H1 (cell line): Measurements from ENCODE around the gene PRC1. TPM values are rescaled to one million over a fixed set of nuclear protein-coding genes. Genes with fewer than 3 reads are reported as not detected.
A peak's percentile ranks its signal among the peaks of the same experiment; 100 is the strongest.

Experiments used
- CTCF ChIA-PET: fragments of 300-600 bp; sonication (Branson Sonifier 250); formaldehyde crosslinking; loops from one replicate; lab custom pipeline; 2021; ENCODE audit not compliant: partially characterized antibody; lab: Charles Lee
- POLR2A ChIA-PET: fragments of 300-600 bp; sonication (Branson Sonifier 250); formaldehyde crosslinking; loops from one replicate; lab custom pipeline; 2021; ENCODE audit warnings: inconsistent platforms; ENCODE audit not compliant: partially characterized antibody; lab: Charles Lee
- DNase-seq, 2 experiments: peaks; one replicate each; pipeline versions ENCODE4 v3.0.0 to v3.0.0-alpha.2; 2010 to 2022; ENCODE audit warnings: low spot score in 2 of 2, low read depth in 1 of 2, mixed read lengths in 1 of 2
- FAIRE-seq: peaks from 2 replicates; lab custom pipeline; 2011; peaks lifted over from hg19 to GRCh38; lab: Jason Lieb, UNC
- H2AFZ ChIP-seq: 2 replicates; pipeline ENCODE4 v1.8.1; 2012; ENCODE audit warnings: low read length, inconsistent platforms
- H2AK5ac ChIP-seq: 2 replicates; pipeline ENCODE4 v1.6.1; 2013; ENCODE audit warnings: low read depth, low read length
- H2BK120ac ChIP-seq: replicated peaks from 2 replicates; pipeline ENCODE3; 2013; ENCODE audit warnings: low read depth, low read length, inconsistent platforms
- H2BK12ac ChIP-seq: 2 replicates; pipeline ENCODE4 v1.6.1; 2013; ENCODE audit warnings: low read depth, low read length
- H2BK15ac ChIP-seq: 2 replicates; pipeline ENCODE4 v1.6.1; 2013; ENCODE audit warnings: low read length
- H2BK20ac ChIP-seq: 2 replicates; pipeline ENCODE4 v1.6.1; 2013; ENCODE audit warnings: low read length
- H2BK5ac ChIP-seq: 2 replicates; pipeline ENCODE4 v1.6.1; 2013; ENCODE audit warnings: low read depth, low read length
- H3K14ac ChIP-seq: 2 replicates; pipeline ENCODE4 v1.6.1; 2013; ENCODE audit warnings: inconsistent platforms; ENCODE audit not compliant: insufficient read length
- H3K18ac ChIP-seq: 2 replicates; pipeline ENCODE4 v1.6.1; 2013; ENCODE audit warnings: low read length; ENCODE audit errors: extremely low read depth
- H3K23ac ChIP-seq: 2 replicates; pipeline ENCODE4 v1.6.1; 2013; ENCODE audit warnings: inconsistent platforms; ENCODE audit not compliant: insufficient read length
- H3K23me2 ChIP-seq: 2 replicates; pipeline ENCODE4 v1.6.1; 2013; ENCODE audit warnings: low read depth, low read length
- H3K27ac ChIP-seq: 2 replicates; pipeline ENCODE4 v1.6.1; 2011; ENCODE audit warnings: low read depth, low read length, inconsistent platforms
- H3K27me3 ChIP-seq, 4 experiments: replicated peaks in 1 of 4; 1 replicate in 1 of 4; 2 replicates in 3 of 4; pipeline versions ENCODE4 v1.6.1 to v1.8.1; 2011 to 2013; ENCODE audit warnings: low read length in 3 of 4, mild to moderate bottlenecking in 3 of 4, inconsistent platforms in 2 of 4, mixed read lengths in 2 of 4, moderate library complexity in 1 of 4; ENCODE audit not compliant: control insufficient read depth in 3 of 4, insufficient read depth in 3 of 4; ENCODE audit errors: extremely low read depth in 1 of 4
- H3K36me3 ChIP-seq, 4 experiments: 2 replicates each; pipeline versions ENCODE4 v1.6.1 to v1.8.1; 2011 to 2013; ENCODE audit warnings: mild to moderate bottlenecking in 4 of 4, low read length in 3 of 4, moderate library complexity in 2 of 4, control low read depth in 1 of 4, inconsistent platforms in 1 of 4; ENCODE audit not compliant: insufficient read depth in 4 of 4, control insufficient read depth in 2 of 4
- H3K4ac ChIP-seq: replicated peaks from 2 replicates; pipeline ENCODE3; 2013; ENCODE audit warnings: low read length, low read depth, mixed read lengths, inconsistent platforms; ENCODE audit not compliant: insufficient read length
- H3K4me1 ChIP-seq, 4 experiments: replicated peaks in 1 of 4; 1 replicate in 1 of 4; 2 replicates in 3 of 4; pipeline versions ENCODE4 v1.6.1 to v1.8.1; 2011 to 2013; ENCODE audit warnings: low read length in 3 of 4, inconsistent platforms in 2 of 4, mixed read lengths in 1 of 4; ENCODE audit not compliant: insufficient read depth in 4 of 4, control insufficient read depth in 3 of 4
- H3K4me2 ChIP-seq, 2 experiments: 2 replicates each; pipeline versions ENCODE4 v1.6.1 to v1.8.1; 2011 to 2013; ENCODE audit warnings: low read depth in 2 of 2, low read length in 2 of 2, control low read depth in 1 of 2, inconsistent platforms in 1 of 2, mild to moderate bottlenecking in 1 of 2; ENCODE audit not compliant: insufficient read depth in 1 of 2
- H3K4me3 ChIP-seq, 4 experiments: fragments of 200-600, 300-600 bp in 1 of 4; sonication (generic), shearing (Covaris generic), sonication (Bioruptor Twin) in 1 of 4; 2 replicates each; pipeline versions ENCODE4 v1.5.1 to v1.8.1; 2011 to 2016; ENCODE audit warnings: low read length in 4 of 4, low read depth in 3 of 4, control low read depth in 2 of 4, inconsistent platforms in 2 of 4, mild to moderate bottlenecking in 2 of 4, mixed read lengths in 1 of 4, moderate library complexity in 1 of 4; ENCODE audit not compliant: insufficient read depth in 2 of 4; ENCODE audit errors: extremely low read depth in 1 of 4
- H3K56ac ChIP-seq: replicated peaks from 2 replicates; pipeline ENCODE3; 2013; ENCODE audit warnings: low read depth, mild to moderate bottlenecking, mixed read lengths, low read length, inconsistent platforms; ENCODE audit not compliant: insufficient read length
- H3K79me1 ChIP-seq: 2 replicates; pipeline ENCODE4 v1.6.1; 2013; ENCODE audit warnings: low read depth, low read length, control low read depth
- H3K79me2 ChIP-seq, 2 experiments: 2 replicates each; pipeline versions ENCODE4 v1.6.1 to v1.8.1; 2012 to 2013; ENCODE audit warnings: low read length in 2 of 2, mild to moderate bottlenecking in 2 of 2, inconsistent platforms in 1 of 2; ENCODE audit not compliant: insufficient read depth in 2 of 2, control insufficient read depth in 1 of 2
- H3K9ac ChIP-seq, 4 experiments: replicated peaks in 1 of 4; 1 replicate in 1 of 4; 2 replicates in 3 of 4; pipeline versions ENCODE4 v1.6.1 to v1.8.1; 2011 to 2013; ENCODE audit warnings: low read depth in 3 of 4, low read length in 3 of 4, control low read depth in 2 of 4, mild to moderate bottlenecking in 2 of 4, moderate library complexity in 2 of 4, inconsistent platforms in 1 of 4; ENCODE audit errors: extremely low read depth in 1 of 4
- H3K9me3 ChIP-seq, 2 experiments: 2 replicates each; pipeline versions ENCODE4 v1.6.1 to v1.8.1; 2012 to 2013; ENCODE audit warnings: mild to moderate bottlenecking in 2 of 2, moderate library complexity in 2 of 2, control low read depth in 1 of 2, inconsistent platforms in 1 of 2, low read depth in 1 of 2, low read length in 1 of 2, mixed read lengths in 1 of 2; ENCODE audit not compliant: insufficient read depth in 2 of 2
- H4K20me1 ChIP-seq, 2 experiments: replicated peaks in 1 of 2; 2 replicates each; pipeline versions ENCODE3 to v1.8.1; 2011 to 2013; ENCODE audit warnings: inconsistent platforms in 2 of 2, low read length in 2 of 2, mild to moderate bottlenecking in 1 of 2; ENCODE audit not compliant: insufficient read depth in 2 of 2, control insufficient read depth in 1 of 2
- H4K5ac ChIP-seq: 2 replicates; pipeline ENCODE4 v1.6.1; 2013; ENCODE audit warnings: low read length, low read depth, mixed read lengths, inconsistent platforms; ENCODE audit not compliant: insufficient read length
- H4K8ac ChIP-seq: 2 replicates; pipeline ENCODE4 v1.8.0; 2013; ENCODE audit warnings: mild to moderate bottlenecking, moderate library complexity, low read length, inconsistent platforms; ENCODE audit not compliant: insufficient read depth; ENCODE audit errors: extremely low read depth
- H4K91ac ChIP-seq: replicated peaks from 2 replicates; pipeline ENCODE3; 2013; ENCODE audit warnings: low read length, mixed read lengths, inconsistent platforms; ENCODE audit not compliant: insufficient read length
- GABPA ChIP-seq: IDR thresholded peaks from 2 replicates; pipeline ENCODE4 v1.6.1; 2011; ENCODE audit warnings: mild to moderate bottlenecking, low read length, moderate library complexity, borderline replicate concordance; ENCODE audit not compliant: insufficient read depth
- JUN ChIP-seq: IDR thresholded peaks from 2 replicates; pipeline ENCODE4 v1.6.1; 2011; ENCODE audit warnings: low read depth, mild to moderate bottlenecking, improper control_type of control experiment, low read length
- NANOG ChIP-seq: IDR thresholded peaks from 2 replicates; pipeline ENCODE4 v1.6.1; 2011; ENCODE audit warnings: low read length, low read depth, mild to moderate bottlenecking, inconsistent platforms; ENCODE audit not compliant: insufficient read depth, poor library complexity, severe bottlenecking
- POLR2AphosphoS5 ChIP-seq: IDR thresholded peaks from 2 replicates; pipeline ENCODE4 v1.6.1; 2011; ENCODE audit warnings: low read depth, low read length
- RXRA ChIP-seq: IDR thresholded peaks from 2 replicates; pipeline ENCODE4 v1.6.1; 2011; ENCODE audit warnings: low read depth, mild to moderate bottlenecking, low read length, moderate library complexity; ENCODE audit not compliant: insufficient read depth
- TCF12 ChIP-seq: IDR thresholded peaks from 2 replicates; pipeline ENCODE4 v1.6.1; 2011; ENCODE audit warnings: low read depth, mild to moderate bottlenecking, low read length
- TEAD4 ChIP-seq: IDR thresholded peaks from 2 replicates; pipeline ENCODE4 v1.6.1; 2012; ENCODE audit warnings: low read depth, low read length, inconsistent platforms, mixed read lengths
- WGBS, 2 experiments: shearing (Covaris generic) in 1 of 2; methylation state at CpG; one replicate each; pipeline versions ENCODE4 v1.1.6 to v1.1.7; 2013 to 2015; ENCODE audit warnings: low lambda C conversion rate in 2 of 2, mixed read lengths in 2 of 2, inconsistent platforms in 1 of 2, low coverage in 1 of 2, missing lambda C conversion rate in 1 of 2; ENCODE audit not compliant: insufficient replicate concordance in 2 of 2, insufficient coverage in 1 of 2, insufficient read length in 1 of 2; ENCODE audit errors: extremely low coverage in 1 of 2, missing lambda C conversion rate in 1 of 2; 5-methylcytosine and 5-hydroxymethylcytosine counted together
- polyA plus RNA-seq, 7 experiments: library from polyadenylated mRNA; depleted of rRNA in 3 of 7; stranded (reverse) in 5 of 7; unstranded in 2 of 7; fragments of >200 nt in 5 of 7; fragments of 200-250 nt in 2 of 7; gene quantifications; 1 replicate in 5 of 7; 2 replicates in 1 of 7; 4 replicates in 1 of 7; pipeline versions ENCODE4 v1.2.1 to v1.2.3, GENCODE V29; 2011 to 2013; ENCODE audit warnings: missing spikeins in 2 of 7, mixed read lengths in 2 of 7
- total RNA-seq: library from RNA; stranded (reverse); fragmentation: NEBNext Ultra II Directional; extraction: Animal tissue kit (Norgen Biotek cat#: 25700); gene quantifications from 2 replicates; pipeline ENCODE4 v1.2.1, GENCODE V29; 2021
- TF ChIP-seq, protein P1 (sequence below), 3 experiments: IDR thresholded peaks; 1 replicate in 2 of 3; 2 replicates in 1 of 3; pipeline versions ENCODE4 v1.5.1 to v1.6.1; 2011; ENCODE audit warnings: low read length in 3 of 3, mild to moderate bottlenecking in 3 of 3, inconsistent platforms in 2 of 3, low read depth in 1 of 3, moderate library complexity in 1 of 3; ENCODE audit not compliant: insufficient read depth in 1 of 3; ENCODE audit errors: control extremely low read depth in 1 of 3

Gene PRC1
- total and polyA plus RNA-seq, 2 of the 8 experiments (the other 6 are each of a cell fraction or from before 2014, with no cell fraction given) = 90.7 to 181 TPM

DNA sequence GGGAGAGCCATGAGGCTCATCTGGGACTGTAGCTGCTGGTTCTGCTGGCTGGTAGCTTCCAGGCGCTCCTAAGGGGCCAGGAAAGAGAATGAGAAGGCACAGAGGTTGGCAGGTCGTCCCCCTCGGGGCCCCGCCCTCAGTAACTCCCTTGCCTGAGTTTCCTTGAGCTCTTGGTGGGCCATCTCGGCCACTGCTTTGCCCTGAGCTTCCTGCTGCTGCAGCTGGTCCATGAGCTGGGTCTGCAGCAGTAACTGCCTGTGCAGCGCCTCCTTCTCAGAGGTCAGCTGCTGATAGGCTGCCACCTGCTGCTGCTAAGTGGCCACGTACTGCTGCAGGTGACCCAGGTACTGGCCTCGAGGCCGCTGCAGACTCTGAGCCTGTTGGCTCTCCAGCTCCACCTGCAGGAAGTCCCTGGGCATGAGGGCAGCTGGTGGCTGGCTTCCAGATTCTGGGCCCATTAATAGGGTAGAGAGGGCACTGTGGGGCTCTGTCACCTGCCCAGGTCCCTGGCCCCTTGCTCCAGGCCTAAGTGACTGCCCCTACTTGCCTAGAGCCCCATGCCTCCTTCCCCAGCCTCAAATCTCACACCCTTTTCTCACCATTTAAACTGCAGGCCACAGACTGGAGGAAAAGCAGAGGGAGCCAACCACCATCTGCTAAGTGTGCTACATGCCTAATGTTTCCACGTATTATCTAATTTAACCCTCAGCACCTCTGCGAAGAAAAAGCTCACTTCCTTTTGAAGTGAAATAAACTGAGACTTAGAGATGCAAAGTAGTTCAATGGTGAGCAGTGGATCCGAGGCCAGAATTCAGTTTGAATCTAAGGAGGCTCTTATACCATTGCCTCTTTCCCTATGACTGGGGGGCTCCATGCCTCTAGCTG lies 38.8 kb upstream of the PRC1 start:
- H3K4me2 ChIP-seq = peak overlapping the region in 1 of 2 experiments; percentile 40; a peak in 3 of 4 replicates
- no peak overlapping the region for H3K4ac ChIP-seq
- no peaks in the 10 kb centered on the region for H3K79me2 ChIP-seq
- no peak overlapping the region for H3K27ac ChIP-seq
- H2BK20ac ChIP-seq = no peak overlapping the region
- no peaks in the 10 kb centered on the region for H3K36me3 ChIP-seq
- DNase-seq (peak; percentile 82 to 94), FAIRE-seq (no peak)
- H2BK120ac ChIP-seq = no peak overlapping the region
- ChIA-PET CTCF (interaction anchor here (0.6 to 6.6 kb wide), 48 partner anchors 8 to 1577 kb away, joined by 3 to 47 read pairs (median 4); partner anchors contain the start of genes HDDC3, MAN2A2, PRC1 and RCCD1), POLR2A (interaction anchor here (1.2 to 1.9 kb wide), 4 partner anchors 11 to 78 kb away, joined by 4 to 11 read pairs (median 8); partner anchors contain the start of genes RCCD1 and VPS33B)
- no peak overlapping the region for H2AK5ac ChIP-seq
- H3K9ac ChIP-seq = no peak overlapping the region
- 43% methylated on average over 12 of the region's 12 CpGs; no CpG with 5 or more reads in 1 of the 2 experiments for WGBS, 2 experiments
- no peaks in the 10 kb centered on the region for H3K9me3 ChIP-seq
- H4K8ac ChIP-seq = no peak overlapping the region
- no peak overlapping the region for H3K18ac ChIP-seq
- no peaks in the 10 kb centered on the region for H3K79me1 ChIP-seq
- no peak overlapping the region for H4K91ac ChIP-seq
- H3K23me2 ChIP-seq = no peaks in the 10 kb centered on the region
- H2AFZ ChIP-seq = peak overlapping the region; percentile 89
- peaks cover 0 to 3% (median 1%) of the 10 kb centered on the region in 4 experiments; a peak in 3 of 7 replicates for H3K4me1 ChIP-seq
- H2BK15ac ChIP-seq = no peak overlapping the region
- H4K20me1 ChIP-seq = no peaks in the 10 kb centered on the region
- no peaks in the 10 kb centered on the region; a peak in 1 of 7 replicates for H3K27me3 ChIP-seq
- no peak overlapping the region for H4K5ac ChIP-seq
- no peak overlapping the region for H3K14ac ChIP-seq
- no peak overlapping the region for H2BK5ac ChIP-seq
- H2BK12ac ChIP-seq = no peak overlapping the region
- no peak overlapping the region for H3K23ac ChIP-seq
- H3K4me3 ChIP-seq = 0 out of 8 replicates have a peak overlapping the region, but pooled peaks of 1 of the 4 experiments have one; percentile 7
- no peak overlapping the region for H3K56ac ChIP-seq
- TF ChIP-seq RXRA = no peak
- TF ChIP-seq TCF12 = 0 out of 2 replicates have a peak, but pooled peaks have one; percentile 21
- TF ChIP-seq JUN = no peak
- TF ChIP-seq POLR2AphosphoS5 = no peak
- no peak for TF ChIP-seq TEAD4
- no peak for TF ChIP-seq NANOG
- TF ChIP-seq, protein P1, sequence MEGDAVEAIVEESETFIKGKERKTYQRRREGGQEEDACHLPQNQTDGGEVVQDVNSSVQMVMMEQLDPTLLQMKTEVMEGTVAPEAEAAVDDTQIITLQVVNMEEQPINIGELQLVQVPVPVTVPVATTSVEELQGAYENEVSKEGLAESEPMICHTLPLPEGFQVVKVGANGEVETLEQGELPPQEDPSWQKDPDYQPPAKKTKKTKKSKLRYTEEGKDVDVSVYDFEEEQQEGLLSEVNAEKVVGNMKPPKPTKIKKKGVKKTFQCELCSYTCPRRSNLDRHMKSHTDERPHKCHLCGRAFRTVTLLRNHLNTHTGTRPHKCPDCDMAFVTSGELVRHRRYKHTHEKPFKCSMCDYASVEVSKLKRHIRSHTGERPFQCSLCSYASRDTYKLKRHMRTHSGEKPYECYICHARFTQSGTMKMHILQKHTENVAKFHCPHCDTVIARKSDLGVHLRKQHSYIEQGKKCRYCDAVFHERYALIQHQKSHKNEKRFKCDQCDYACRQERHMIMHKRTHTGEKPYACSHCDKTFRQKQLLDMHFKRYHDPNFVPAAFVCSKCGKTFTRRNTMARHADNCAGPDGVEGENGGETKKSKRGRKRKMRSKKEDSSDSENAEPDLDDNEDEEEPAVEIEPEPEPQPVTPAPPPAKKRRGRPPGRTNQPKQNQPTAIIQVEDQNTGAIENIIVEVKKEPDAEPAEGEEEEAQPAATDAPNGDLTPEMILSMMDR (IDR thresholded peaks at IDR 0.05; ENCODE audit: control extremely low read depth in 1 of 3, insufficient read depth in 1 of 3, low read depth in 1 of 3, low read length in 3 of 3) = peak; percentile 75 to 88 (median 87)
- no peak for TF ChIP-seq GABPA
